ENCODE data around the gene RAD54L2.

RAD54L2 gene

GRCh38 chr3:51580418-51580817 is 41.9 kb downstream of the RAD54L2 start:
- no peaks in the 10 kb centered on the region for H3F3A ChIP-seq (ENCODE audit: control insufficient read depth, insufficient read depth)
- no peak overlapping the region for H3K4me2 ChIP-seq (ENCODE audit: low read length)
- H3K36me3 ChIP-seq (ENCODE audit: control insufficient read depth, low read length) = peaks cover 3% of the 10 kb centered on the region; the same call in 1 of the 2 replicates
- TF ChIP-seq EZH2phosphoT487 (IDR thresholded peaks at IDR 0.05; ENCODE audit: borderline replicate concordance, low read length) (no peak), CTCF (IDR thresholded peaks at IDR 0.05; ENCODE audit: low read depth, low read length, poor library complexity, severe bottlenecking) (no peak)
- no peaks in the 10 kb centered on the region for H3K9me2 ChIP-seq (replicated peaks; ENCODE audit: control insufficient read depth, low read length)
- H3K4me1 ChIP-seq (ENCODE audit: control insufficient read depth, low read length) = no peaks in the 10 kb centered on the region
- no peak overlapping the region for H3K4me3 ChIP-seq (ENCODE audit: low read length)
- no peaks in the 10 kb centered on the region for H3K9me3 ChIP-seq (ENCODE audit: control insufficient read depth, insufficient read depth, low read length)
- 0 out of 2 replicates have a peak, but pooled peaks cover 3% of the 10 kb centered on the region for H4K20me1 ChIP-seq (ENCODE audit: control insufficient read depth, insufficient read depth, low read depth, low read length)
- no peaks in the 10 kb centered on the region for H3K27me3 ChIP-seq (ENCODE audit: control insufficient read depth, low read length)
- peaks cover 10% of the 10 kb centered on the region for H3K79me2 ChIP-seq (ENCODE audit: control insufficient read depth, low read length)
- H3K27ac ChIP-seq (ENCODE audit: low read depth, low read length) = no peak overlapping the region

- no peaks in the 10 kb centered on the region for H3K9me2 ChIP-seq (replicated peaks; ENCODE audit: control insufficient read depth, low read length)
- peaks cover 15% of the 10 kb centered on the region for H3K79me2 ChIP-seq (ENCODE audit: control insufficient read depth, low read length)
- H3K4me1 ChIP-seq (ENCODE audit: control insufficient read depth, low read length) = no peaks in the 10 kb centered on the region
- no peaks in the 10 kb centered on the region for H3K9me3 ChIP-seq (ENCODE audit: control insufficient read depth, insufficient read depth, low read length)
- H3K4me3 ChIP-seq (ENCODE audit: low read length) = no peak overlapping the region
- 0 out of 2 replicates have a peak, but pooled peaks cover 3% of the 10 kb centered on the region for H4K20me1 ChIP-seq (ENCODE audit: control insufficient read depth, insufficient read depth, low read depth, low read length)
- H3K27me3 ChIP-seq (ENCODE audit: control insufficient read depth, low read length) = no peaks in the 10 kb centered on the region
- H3K4me2 ChIP-seq (ENCODE audit: low read length) = no peak overlapping the region
- no peak for TF ChIP-seq CTCF (IDR thresholded peaks at IDR 0.05; ENCODE audit: low read depth, low read length, poor library complexity, severe bottlenecking)
- no peak for TF ChIP-seq EZH2phosphoT487 (IDR thresholded peaks at IDR 0.05; ENCODE audit: borderline replicate concordance, low read length)
- peaks cover 3% of the 10 kb centered on the region; the same call in 1 of the 2 replicates for H3K36me3 ChIP-seq (ENCODE audit: control insufficient read depth, low read length)
- no peak overlapping the region for H3K27ac ChIP-seq (ENCODE audit: low read depth, low read length)
- H3F3A ChIP-seq (ENCODE audit: control insufficient read depth, insufficient read depth) = no peaks in the 10 kb centered on the region
Observed at GRCh38 chr3:51581524-51581923, 43.0 kb downstream of the RAD54L2 start.

GRCh38 chr3:51585197-51585596 is 46.7 kb downstream of the RAD54L2 start:
- Histone ChIP-seq H3K36me3 (ENCODE audit: control insufficient read depth, low read length) (peaks cover under 1% of the 10 kb centered on the region; the same call in 1 of the 2 replicates), H3K79me2 (ENCODE audit: control insufficient read depth, low read length) (peaks cover 5% of the 10 kb centered on the region)

More at GRCh38 chr3:51585197-51585596, 46.7 kb downstream of the RAD54L2 start:
- H3K9me3 ChIP-seq (ENCODE audit: control insufficient read depth, insufficient read depth, low read length) = no peaks in the 10 kb centered on the region
- H3K4me2 ChIP-seq (ENCODE audit: low read length) = no peak overlapping the region
- no peaks in the 10 kb centered on the region for H3K9me2 ChIP-seq (replicated peaks; ENCODE audit: control insufficient read depth, low read length)
- no peak overlapping the region for H3K4me3 ChIP-seq (ENCODE audit: low read length)
- H4K20me1 ChIP-seq (ENCODE audit: control insufficient read depth, insufficient read depth, low read depth, low read length) = 0 out of 2 replicates have a peak, but pooled peaks cover 3% of the 10 kb centered on the region
- H3F3A ChIP-seq (ENCODE audit: control insufficient read depth, insufficient read depth) = no peaks in the 10 kb centered on the region
- no peaks in the 10 kb centered on the region for H3K27me3 ChIP-seq (ENCODE audit: control insufficient read depth, low read length)
- H3K27ac ChIP-seq (ENCODE audit: low read depth, low read length) = no peak overlapping the region
- TF ChIP-seq EZH2phosphoT487 (IDR thresholded peaks at IDR 0.05; ENCODE audit: borderline replicate concordance, low read length) = no peak
- no peak for TF ChIP-seq CTCF (IDR thresholded peaks at IDR 0.05; ENCODE audit: low read depth, low read length, poor library complexity, severe bottlenecking)
- H3K4me1 ChIP-seq (ENCODE audit: control insufficient read depth, low read length) = no peaks in the 10 kb centered on the region

All from DOHH2 (cell line).